ENCODE results near the gene CD46. TPM values are rescaled to one million over a fixed set of nuclear protein-coding genes. Genes with fewer than 3 reads are reported as not detected.

The CD46 gene
- total and polyA plus RNA-seq, 3 donors from 2014 or later, result 80.7 to 130 (median 107) TPM

- 47 to 53% methylated on average over 8 of the region's 8 CpGs for WGBS, 2 donors
- DNase-seq, result no peak
- H3K27me3 ChIP-seq, result no peaks in the 10 kb centered on the region
- peak overlapping the region; percentile 95 to 98 for H3K27ac ChIP-seq
- peak overlapping the region; percentile 67 to 75 for H3K4me3 ChIP-seq
- no peaks in the 10 kb centered on the region for H3K36me3 ChIP-seq (ENCODE audit: low read depth, missing control alignments)
- peaks cover 73% of the 10 kb centered on the region for H3K4me1 ChIP-seq
- TF ChIP-seq CTCF (IDR thresholded peaks at IDR 0.05) (no peak), POLR2A (IDR thresholded peaks at IDR 0.05) (no peak)
- no peaks in the 10 kb centered on the region for H3K9me3 ChIP-seq
- intact Hi-C loops (cut with DNase I; ENCODE audit: low total_unique reads), result loop anchor here (5.0 kb wide), 1 partner anchor 45 kb away; no protein-coding TSS in a partner anchor
Observed at GRCh38 chr1:207822124-207822601, 70.3 kb downstream of the CD46 start.

GRCh38 chr1:207822602-207823451 is 71.0 kb downstream of the CD46 start:
- H3K4me3 ChIP-seq, result peak overlapping the region; percentile 67 to 75
- TF ChIP-seq CTCF (IDR thresholded peaks at IDR 0.05) (no peak), POLR2A (IDR thresholded peaks at IDR 0.05) (peak; percentile 79)
- peaks cover 73% of the 10 kb centered on the region for H3K4me1 ChIP-seq
- peak overlapping the region; percentile 95 to 98 for H3K27ac ChIP-seq
- intact Hi-C loops (cut with DNase I; ENCODE audit: low total_unique reads), result loop anchor here (5.0 kb wide), 1 partner anchor 44 kb away; no protein-coding TSS in a partner anchor
- no peaks in the 10 kb centered on the region for H3K36me3 ChIP-seq (ENCODE audit: low read depth, missing control alignments)
- DNase-seq, result peak; percentile 97
- no peaks in the 10 kb centered on the region for H3K27me3 ChIP-seq
- H3K9me3 ChIP-seq, result no peaks in the 10 kb centered on the region
- 21 to 33% methylated on average over 11 of the region's 11 CpGs for WGBS, 2 donors

- H3K4me3 ChIP-seq, result peak overlapping the region; percentile 67 to 75
- intact Hi-C loops (cut with DNase I; ENCODE audit: low total_unique reads), result loop anchor here (5.0 kb wide), 1 partner anchor 44 kb away; no protein-coding TSS in a partner anchor
- WGBS, 2 donors, result 35 to 39% methylated on average over 19 of the region's 19 CpGs
- peak overlapping the region; percentile 95 to 98 for H3K27ac ChIP-seq
- no peaks in the 10 kb centered on the region for H3K27me3 ChIP-seq
- no peaks in the 10 kb centered on the region for H3K9me3 ChIP-seq
- H3K4me1 ChIP-seq, result peaks cover 75% of the 10 kb centered on the region
- DNase-seq, result no peak
- TF ChIP-seq CTCF (IDR thresholded peaks at IDR 0.05), result no peak
- TF ChIP-seq POLR2A (IDR thresholded peaks at IDR 0.05), result no peak
- H3K36me3 ChIP-seq (ENCODE audit: low read depth, missing control alignments), result no peaks in the 10 kb centered on the region
Observed at GRCh38 chr1:207823531-207823879, 71.7 kb downstream of the CD46 start.

GRCh38 chr1:207823880-207824566 is 72.2 kb downstream of the CD46 start:
- WGBS, 2 donors, result 27% methylated on average over 9 of the region's 9 CpGs
- Histone ChIP-seq H3K27ac (peak overlapping the region; percentile 95 to 98), H3K4me1 (peaks cover 74% of the 10 kb centered on the region), H3K4me3 (peak overlapping the region; percentile 67 to 75), H3K9me3 (no peaks in the 10 kb centered on the region), H3K36me3 (ENCODE audit: low read depth, missing control alignments) (no peaks in the 10 kb centered on the region), H3K27me3 (no peaks in the 10 kb centered on the region)
- intact Hi-C loops (cut with DNase I; ENCODE audit: low total_unique reads), result loop anchor here (5.0 kb wide), 1 partner anchor 43 kb away; no protein-coding TSS in a partner anchor
- peak; percentile 64 for TF ChIP-seq POLR2A (IDR thresholded peaks at IDR 0.05)
- TF ChIP-seq CTCF (IDR thresholded peaks at IDR 0.05), result peak; percentile 70 to 92 (median 90)
- DNase-seq, result peak; percentile 88

All from testis (tissue), 3 donors.